Peyer's patch (tissue), 4 donors: ENCODE data around the gene MAGEB4.

Experiments used
- CTCF ChIP-seq, 6 experiments: fragments of 450-650 bp in 4 of 6; fragments of 200-600 bp in 2 of 6; sonication (generic) in 1 of 6; IDR thresholded peaks; one replicate each; pipeline ENCODE4 v1.5.1; 2017 to 2019; ENCODE audit warnings: antibody characterized with exemption in 6 of 6, mild to moderate bottlenecking in 3 of 6, moderate library complexity in 1 of 6
- POLR2A ChIP-seq, 2 donors: fragments of 450-650 bp; IDR thresholded peaks; one replicate each; pipeline ENCODE4 v1.5.1; 2017; ENCODE audit warnings: antibody characterized with exemption in 2 of 2, mild to moderate bottlenecking in 2 of 2, moderate library complexity in 2 of 2

GRCh38 chrX:30241724-30242415 is at the start of gene MAGEB4:
- TF ChIP-seq POLR2A (IDR thresholded peaks at IDR 0.05) = no peak
- TF ChIP-seq CTCF (IDR thresholded peaks at IDR 0.05) = no peak
